Stimulated activated CD8-positive, alpha-beta memory T cell treated with anti-CD3 and anti-CD28 coated beads, Interleukin-12 subunit alpha, Interleukin-12 subunit beta, amount 100 ng/mL, for 24 hours (primary cell): ENCODE measurements around the gene TM6SF1.
"Not testable (repeated sequence)": the region's sequence is repeated elsewhere in the genome, so short reads cannot be mapped to it uniquely, and the experiment has no call there.

ENCODE experiments used
- DNase-seq: peaks from one replicate; pipeline ENCODE4 v3.0.0-alpha.2; 2020; ENCODE audit errors: extremely low read depth

TM6SF1 gene

GRCh38 chr15:83088876-83089275 is 18.6 kb upstream of the TM6SF1 start:
- DNase-seq: no peak

GRCh38 chr15:83090465-83090864 is 17.0 kb upstream of the TM6SF1 start:
- no peak for DNase-seq

GRCh38 chr15:83091965-83092308 is 15.5 kb upstream of the TM6SF1 start:
- DNase-seq: not testable (repeated sequence)

- DNase-seq: no peak
Observed at GRCh38 chr15:83092309-83092976, 15.0 kb upstream of the TM6SF1 start.

- DNase-seq: no peak
Observed at GRCh38 chr15:83094583-83094982, 12.9 kb upstream of the TM6SF1 start.

GRCh38 chr15:83098079-83098478 is 9.4 kb upstream of the TM6SF1 start:
- DNase-seq: no peak

- DNase-seq: no peak
Observed at GRCh38 chr15:83099290-83099689, 8.2 kb upstream of the TM6SF1 start.

- DNase-seq: no peak
Observed at GRCh38 chr15:83100097-83100646, 7.3 kb upstream of the TM6SF1 start.

GRCh38 chr15:83102346-83102745 is 5.1 kb upstream of the TM6SF1 start:
- DNase-seq: no peak

- no peak for DNase-seq
Observed at GRCh38 chr15:83104141-83104540, 3.3 kb upstream of the TM6SF1 start.

- DNase-seq: no peak
Observed at GRCh38 chr15:83105440-83105839, 2.0 kb upstream of the TM6SF1 start.

- no peak for DNase-seq
Observed at GRCh38 chr15:83107841-83108181, 366 bp downstream of the TM6SF1 start.

GRCh38 chr15:83108266-83109219 is 1.1 kb downstream of the TM6SF1 start:
- DNase-seq: no peak

GRCh38 chr15:83109532-83109931 is 2.1 kb downstream of the TM6SF1 start:
- DNase-seq: no peak

- DNase-seq: no peak
Observed at GRCh38 chr15:83110381-83110780, 2.9 kb downstream of the TM6SF1 start.

- no peak for DNase-seq
Observed at GRCh38 chr15:83111149-83111548, 3.7 kb downstream of the TM6SF1 start.

GRCh38 chr15:83112233-83112955 is 4.9 kb downstream of the TM6SF1 start:
- no peak for DNase-seq

- no peak for DNase-seq
Observed at GRCh38 chr15:83112956-83113299, 5.5 kb downstream of the TM6SF1 start.

- no peak for DNase-seq
Observed at GRCh38 chr15:83113881-83114674, 6.6 kb downstream of the TM6SF1 start.

GRCh38 chr15:83114856-83115255 is 7.4 kb downstream of the TM6SF1 start:
- DNase-seq: no peak

- no peak for DNase-seq
Observed at GRCh38 chr15:83115410-83115809, 8.0 kb downstream of the TM6SF1 start.
